COLO668 (cell line): ENCODE results near the gene MALL.
"Not testable (repeated sequence)": the region's sequence is repeated elsewhere in the genome, so short reads cannot be mapped to it uniquely, and the experiment has no call there.

Experiments
- DNase-seq: peaks from one replicate; lab custom pipeline; 2025; ENCODE audit not compliant: unreplicated experiment; lab: John Stamatoyannopoulos, UW

Gene MALL

DNA sequence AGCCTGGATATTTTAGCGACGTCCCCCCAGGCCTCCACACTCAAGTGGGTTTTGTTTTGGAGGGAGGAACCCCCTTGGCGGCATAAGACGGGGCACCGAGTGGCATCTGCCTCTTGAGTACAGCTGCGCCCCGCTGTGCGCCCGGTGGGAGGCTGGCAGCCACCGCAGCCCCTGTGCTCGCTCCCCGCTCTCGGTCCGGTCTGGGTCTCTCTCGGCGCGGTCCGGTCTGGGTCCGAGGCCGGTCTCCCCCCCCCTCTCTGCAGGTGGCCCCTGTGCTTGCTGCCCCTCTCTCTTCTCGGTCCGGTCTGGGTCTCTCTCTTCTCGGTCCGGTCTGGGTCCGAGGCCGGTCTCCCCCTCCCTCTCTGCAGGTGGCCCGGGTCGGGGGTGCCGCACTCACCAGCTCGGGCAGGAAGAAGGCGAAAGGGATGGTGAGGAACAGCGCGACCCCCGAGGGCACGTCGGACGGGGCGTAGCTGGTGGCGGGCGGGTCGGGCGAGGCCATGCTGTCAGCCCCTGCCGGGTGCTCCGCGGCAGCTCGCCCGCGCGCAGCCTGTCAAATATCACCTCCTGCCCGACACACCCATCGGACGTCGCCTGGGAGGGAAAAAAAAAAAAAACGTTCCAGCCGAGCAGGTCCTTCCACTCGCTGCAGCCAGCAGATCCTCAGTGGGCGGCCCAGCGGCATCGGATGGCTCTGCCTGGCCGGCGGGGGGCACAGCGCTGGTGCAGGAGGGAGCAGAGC, at the start of gene MALL:
Gene MALL, minus strand, starts transcription at position 532 of the 742 bp plus-strand sequence. Its CDS starts 30 bp downstream, at position 502.
- peak; percentile 70 for DNase-seq

DNA sequence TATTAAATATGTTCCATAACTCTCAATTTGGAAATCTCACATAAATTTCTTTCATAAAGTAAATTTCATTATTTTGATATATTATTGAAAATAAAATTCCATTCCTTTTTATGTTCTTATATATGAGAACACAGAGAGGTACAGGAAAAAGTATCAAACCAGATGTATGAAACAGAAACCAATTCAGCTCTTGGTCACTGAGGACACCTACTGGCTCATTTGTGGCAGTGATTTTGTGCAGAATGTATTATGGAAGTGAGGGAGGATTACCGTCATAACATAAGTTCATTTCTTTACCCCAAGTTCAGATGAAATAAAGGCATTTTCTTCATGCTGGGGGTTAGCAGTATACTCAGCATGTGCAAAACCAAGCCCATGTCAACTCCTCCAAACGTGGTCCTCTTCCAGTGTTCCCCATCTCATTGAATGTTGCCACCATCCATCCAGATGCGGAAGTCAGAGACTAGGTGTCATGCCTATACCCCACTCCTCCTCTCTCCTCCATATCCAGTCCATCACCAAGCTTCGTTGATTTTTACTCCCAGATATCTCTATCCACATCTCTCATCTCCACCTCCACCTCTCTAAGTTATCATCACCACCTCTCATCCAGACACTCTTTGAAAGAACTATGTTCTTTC, 41.7 kb upstream of the MALL start:
- DNase-seq: peak; percentile 36

DNA sequence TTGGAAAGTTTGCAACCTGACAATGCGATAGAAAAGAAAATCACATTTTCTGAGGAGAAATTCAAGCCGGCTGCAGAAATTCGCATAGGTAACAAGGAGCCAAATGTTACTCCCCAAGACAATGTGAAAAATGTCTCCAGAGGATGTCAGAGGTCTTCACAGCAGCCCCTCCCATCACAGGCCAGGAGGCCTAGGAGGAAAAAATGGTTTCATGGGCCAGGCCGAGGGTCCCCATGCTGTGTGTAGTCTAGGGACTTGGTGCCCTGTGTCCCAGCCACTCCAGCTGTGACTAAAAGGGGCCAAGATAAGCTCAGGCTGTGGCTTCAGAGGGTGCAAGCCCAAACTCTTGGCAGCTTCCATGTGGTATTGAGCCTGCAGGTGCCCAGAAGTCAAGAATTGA, 39.2 kb upstream of the MALL start:
- DNase-seq: not testable (repeated sequence)

DNA sequence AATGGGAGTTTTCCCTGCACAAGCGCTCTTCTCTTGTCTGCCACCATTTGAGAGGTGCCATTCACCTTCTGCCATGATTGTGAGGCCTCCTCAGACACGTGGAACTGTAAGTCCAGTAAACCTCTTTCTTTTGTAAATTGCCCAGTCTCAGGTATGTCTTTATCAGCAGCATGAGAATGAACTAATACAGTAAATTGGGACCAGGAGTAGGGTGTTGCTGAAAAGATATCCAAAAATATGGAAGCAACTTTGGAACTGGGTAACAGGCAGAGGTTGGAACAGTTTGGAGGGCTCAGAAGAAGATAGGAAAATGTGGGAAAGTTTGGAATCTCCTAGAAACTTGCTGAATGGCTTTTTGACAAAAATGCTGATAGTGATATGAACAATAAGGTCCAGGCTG, 38.6 kb upstream of the MALL start:
- not testable (repeated sequence) for DNase-seq

DNA sequence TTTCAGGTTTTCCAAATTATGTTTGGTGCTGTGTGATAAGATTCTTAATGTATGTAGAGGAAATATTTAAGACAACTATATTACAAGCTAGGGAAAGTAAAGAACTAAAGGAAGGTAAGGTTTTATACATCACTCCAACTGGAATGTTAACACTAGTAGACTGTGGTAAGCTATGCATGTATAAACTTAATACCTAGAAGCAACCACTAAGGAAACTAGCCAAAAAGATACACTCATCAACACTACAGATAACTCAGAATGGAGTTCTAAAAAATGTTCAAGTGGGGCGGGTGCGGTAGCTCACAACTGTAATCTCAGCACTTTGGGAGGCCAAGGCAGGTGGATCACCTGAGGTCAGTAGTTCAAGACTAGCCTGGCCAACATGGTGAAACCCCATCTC, 37.8 kb upstream of the MALL start:
- DNase-seq: no peak

DNA sequence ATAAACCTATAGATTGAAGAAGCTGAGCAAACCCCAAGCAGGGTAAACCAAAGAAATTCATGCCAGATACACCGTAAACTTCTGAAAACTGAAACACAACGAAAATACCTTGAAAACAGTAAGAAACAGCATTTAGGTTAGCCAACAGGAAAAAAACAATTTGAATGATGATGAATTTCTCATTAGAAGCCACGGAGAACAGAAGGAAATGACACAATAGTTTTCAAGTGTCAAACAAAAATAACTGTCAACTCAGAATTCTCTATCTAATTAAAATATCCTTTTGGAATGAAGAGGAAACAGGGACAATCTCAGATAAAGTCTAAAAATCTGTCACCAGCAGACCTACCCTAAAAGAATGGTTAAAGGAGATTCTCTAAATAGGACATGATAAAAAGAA, 37.3 kb upstream of the MALL start:
- DNase-seq: no peak

DNA sequence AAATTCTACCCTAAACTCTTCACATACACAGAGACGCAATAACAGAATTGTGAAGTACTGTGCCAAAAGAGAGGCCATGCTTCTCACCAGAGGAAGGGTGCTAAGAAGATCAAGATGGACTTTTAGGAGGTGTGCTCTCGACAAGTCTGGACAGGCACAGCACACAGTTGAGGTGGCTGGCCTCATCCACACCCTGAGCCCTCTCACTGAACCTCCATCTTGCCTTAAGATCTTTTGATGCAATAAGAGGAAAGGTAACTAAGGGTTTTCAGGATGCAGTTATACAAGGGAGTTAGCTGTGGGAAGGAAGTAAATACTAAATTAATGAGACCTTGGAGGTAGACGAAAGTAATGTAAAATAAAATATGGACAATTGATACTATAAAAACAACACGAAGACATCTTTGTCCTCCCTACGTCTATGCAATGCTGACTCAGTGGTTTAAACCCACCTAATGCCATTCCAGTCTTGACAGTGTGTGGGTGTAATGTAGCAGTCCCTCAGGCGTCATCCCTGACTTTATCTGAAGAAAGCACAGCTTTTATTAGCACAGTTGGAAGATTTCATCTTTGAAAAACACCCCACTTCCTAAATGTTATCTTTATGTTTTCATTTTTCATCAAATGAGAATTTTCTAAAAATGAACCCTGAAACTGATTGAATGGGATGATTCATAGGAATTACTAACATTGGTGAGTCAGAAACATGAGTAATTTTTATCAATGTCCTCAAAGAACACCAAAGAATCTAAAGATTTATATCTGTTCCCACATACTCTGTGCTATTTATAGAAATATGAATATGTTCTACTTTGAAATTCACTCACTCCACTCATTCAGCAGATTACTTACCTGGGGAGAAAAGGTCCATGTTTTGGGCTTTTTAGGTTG, 34.0 kb upstream of the MALL start:
- DNase-seq: no peak

DNA sequence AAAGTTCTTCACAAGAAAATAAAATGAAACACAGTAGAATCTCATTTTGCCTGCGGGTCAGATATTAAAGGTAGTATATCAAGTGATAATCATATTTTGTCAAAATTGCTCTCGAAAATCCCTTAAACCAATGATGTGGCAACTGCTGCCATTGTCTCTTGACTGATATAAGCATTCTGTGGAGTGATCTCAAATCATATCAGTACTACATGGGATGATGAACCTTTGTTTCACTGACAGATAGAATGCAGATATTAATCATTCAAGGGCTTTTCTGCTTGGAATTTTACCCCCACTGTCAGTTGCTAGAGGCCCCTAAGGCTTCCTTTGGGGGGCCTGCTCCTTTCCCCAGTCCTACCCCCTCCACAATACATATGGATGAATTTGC, 31.3 kb upstream of the MALL start:
- no peak for DNase-seq

DNA sequence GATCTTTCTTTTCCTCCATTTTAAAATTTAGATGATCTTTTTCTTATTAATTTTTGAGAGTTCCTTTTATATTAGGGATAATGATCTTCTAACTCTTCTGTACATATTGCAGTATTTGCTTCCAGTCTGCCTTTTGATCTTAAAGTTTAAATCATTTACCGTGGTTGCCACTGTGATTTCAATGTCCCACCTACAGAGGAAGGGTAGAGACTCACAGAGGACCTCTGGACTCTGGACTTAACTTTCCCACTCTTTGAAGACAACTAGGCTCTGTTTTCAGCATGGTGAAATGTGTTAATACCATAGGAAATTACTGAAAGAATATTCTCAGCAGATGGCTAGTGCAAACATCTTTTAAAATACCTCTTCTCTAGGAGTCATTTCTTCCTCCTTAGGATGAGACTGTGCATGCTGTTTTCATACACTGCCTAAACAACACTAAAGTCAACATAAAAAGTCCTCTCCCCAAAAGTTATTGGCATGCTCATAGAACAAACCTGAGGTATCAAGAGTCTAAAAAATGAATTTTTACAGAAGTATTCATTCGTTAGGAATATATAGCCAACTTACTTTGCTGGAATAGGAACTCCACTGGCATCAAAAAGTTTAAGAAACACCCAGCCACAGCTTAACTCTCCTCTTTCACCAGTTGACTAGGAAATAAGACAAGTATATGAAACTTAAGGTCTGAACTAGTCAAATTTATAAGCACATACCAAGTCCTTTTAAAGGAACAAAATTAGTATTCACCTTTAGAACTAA, 30.7 kb upstream of the MALL start:
- DNase-seq: no peak

DNA sequence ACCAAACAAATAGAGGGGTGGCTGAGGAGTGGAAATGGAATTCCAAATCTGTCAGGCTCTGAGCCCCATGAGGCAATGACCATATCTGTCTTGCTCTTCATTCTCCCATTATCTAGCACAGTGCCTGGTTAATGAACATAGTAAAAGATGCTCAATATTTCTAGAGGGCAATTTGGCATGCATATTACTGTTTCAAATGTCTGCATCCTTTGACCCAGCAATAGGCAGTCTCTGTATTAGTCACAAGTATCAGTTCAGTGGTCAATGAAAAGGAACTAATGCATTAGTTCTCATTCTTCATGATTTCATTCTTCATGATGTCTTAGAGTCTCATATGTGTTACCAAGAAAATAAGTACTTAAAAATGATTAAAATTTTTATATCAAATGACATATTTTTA, 28.4 kb upstream of the MALL start:
- DNase-seq: no peak

DNA sequence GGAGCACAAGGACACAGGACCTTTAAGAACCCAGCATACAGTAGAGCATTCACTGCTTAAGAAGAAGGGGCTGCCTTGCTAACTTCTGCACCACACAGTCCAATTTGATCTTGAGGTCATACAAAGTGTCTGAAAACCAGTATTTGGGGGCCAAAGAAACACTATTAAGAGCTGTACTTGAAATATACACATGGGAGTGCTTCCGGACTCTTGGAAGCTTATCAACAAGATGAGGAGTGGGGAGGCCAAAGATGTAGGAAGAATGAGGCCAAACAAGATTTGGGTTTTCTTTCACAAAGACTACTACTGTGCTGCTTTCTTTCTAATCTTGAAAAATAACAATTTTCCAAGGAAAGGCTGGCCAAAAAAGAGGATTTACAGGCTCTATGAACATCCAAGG, 24.8 kb upstream of the MALL start:
- DNase-seq: no peak

DNA sequence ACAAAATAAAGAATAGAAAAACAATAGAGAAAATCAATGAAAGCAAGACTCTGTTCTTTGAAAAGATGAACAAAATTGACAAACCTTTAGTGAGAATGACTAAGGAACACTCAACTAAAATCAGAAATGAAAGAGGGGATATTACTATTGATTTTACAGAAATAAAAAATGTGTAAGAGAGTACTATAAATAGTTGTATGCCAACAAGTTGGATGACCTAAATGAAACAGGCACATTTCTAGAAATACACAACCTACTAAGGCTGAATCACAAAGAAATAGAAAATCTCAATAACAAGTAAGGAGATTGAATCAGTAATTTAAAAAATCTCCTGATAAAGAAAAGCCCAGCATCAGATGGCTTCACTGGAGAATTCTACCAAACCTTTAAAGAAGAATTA, 18.4 kb upstream of the MALL start:
- no peak for DNase-seq

DNA sequence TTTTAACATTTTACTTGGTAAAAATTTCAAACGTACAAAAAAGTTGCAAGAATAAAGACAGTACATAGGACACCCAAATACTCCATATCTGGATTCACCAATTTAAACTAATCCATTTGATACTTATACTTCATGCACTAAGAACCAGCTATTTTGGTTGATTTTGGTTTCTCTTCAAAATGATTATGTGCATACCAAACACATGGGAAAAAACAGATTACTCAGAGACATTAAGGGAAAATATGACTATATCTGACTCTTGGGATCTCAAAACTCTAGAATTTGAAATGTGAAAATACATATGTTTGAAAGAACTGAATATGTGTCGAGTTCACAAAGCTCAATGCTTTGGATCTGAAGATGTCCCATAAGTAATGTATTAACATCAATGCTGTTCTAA, 15.5 kb upstream of the MALL start:
- DNase-seq: no peak

DNA sequence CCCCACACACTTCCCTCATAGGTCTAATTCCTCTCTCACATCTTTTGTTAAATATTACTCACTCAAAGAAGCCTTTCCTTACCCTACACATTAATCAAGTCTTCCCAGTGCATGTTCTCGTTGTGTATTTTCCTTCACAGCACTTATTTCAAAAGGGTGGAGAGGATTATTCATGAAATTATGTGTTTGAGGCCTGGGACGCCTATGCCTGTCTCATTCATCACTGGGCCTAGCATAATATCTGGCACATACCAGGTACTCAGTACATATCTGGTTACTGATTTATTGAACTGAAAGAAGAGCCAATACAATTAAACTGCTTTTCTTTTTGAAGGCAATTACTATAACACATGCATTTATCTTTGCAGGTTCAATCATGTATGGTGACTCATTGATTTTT, 15.1 kb upstream of the MALL start:
- no peak for DNase-seq

DNA sequence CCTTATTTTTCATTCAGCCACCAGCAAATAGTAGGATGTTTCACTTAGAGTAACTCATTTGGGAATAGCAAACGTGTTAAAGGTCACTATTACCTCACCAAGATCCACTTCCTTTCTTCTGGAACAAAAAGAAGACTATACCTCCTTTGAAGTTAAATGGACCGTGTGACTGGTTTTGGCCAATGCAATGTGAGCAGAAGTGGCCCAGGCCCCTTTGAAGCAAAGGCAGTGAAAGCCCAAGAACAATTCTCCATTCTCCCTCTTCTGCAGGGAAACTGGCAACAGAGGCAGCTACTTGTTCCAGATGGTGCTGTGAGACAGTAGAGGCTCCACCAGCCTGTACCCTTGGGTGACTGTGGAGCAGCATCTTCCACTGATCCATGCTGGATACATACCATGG, 11.3 kb upstream of the MALL start:
- DNase-seq: no peak

DNA sequence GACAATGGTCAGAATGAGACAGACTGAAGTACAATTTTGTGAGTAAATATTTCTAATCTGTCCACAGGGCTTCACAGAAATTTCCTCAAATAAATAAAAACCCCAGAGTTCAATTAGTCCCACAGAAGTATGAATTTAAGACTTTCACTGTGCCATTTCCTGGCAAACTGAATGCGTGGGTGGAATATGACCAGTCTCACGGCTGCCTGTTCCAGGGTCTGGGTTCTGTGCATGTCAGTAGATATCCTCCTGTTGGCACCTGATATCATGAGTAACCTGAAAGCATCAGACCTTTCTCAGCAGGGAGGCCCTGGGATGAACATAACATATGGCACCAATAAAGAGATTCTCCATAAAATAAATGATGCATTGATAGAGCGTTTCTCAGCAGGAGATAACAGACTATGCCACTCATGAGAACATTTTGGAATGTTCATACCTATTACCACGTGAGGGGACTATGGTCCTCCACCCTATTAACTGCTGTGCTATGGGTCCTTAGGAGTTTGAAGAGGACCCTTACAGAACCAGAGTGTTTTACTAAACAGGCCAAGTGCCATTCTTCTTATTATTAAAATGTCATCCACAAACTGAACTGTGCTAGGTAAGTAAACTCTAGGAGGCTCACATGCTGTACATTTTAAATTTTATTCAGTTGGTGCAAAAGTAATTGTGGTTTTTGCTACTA, 10.6 kb upstream of the MALL start:
- DNase-seq: no peak

DNA sequence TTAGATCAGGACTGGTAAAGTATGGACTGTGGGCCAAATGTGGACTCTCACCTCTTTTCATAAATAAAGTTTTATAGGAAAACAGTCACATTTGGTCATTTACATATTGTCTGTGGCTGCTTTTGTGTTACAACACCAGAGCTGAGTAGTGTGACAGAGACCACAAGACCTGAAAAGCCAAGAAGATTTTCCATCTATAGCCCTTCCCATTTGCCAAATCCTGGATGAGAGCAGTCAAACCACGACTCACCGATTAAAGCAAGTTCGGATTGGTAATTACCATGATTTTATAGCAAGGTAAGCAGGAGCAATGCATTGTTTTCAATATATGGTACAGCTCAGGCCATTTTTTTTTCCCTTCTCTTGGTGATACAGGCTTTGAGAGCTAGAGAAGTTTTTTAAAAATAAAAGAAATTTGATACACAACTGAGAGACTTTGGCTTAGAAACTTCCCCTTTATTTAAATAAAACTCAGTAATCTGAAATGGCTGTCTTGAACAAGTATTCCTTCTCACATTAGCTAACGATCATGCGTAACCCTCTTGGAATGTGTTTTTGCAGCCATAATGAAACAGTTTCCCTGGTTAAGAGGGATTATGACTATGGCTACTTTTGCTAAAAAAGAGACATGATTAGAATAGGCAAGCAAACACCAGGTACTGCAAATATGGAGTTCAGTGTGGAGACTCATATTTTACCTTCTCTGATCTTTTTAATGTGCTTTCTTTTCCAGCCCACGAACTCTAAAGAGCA, 9.5 kb upstream of the MALL start:
- no peak for DNase-seq

DNA sequence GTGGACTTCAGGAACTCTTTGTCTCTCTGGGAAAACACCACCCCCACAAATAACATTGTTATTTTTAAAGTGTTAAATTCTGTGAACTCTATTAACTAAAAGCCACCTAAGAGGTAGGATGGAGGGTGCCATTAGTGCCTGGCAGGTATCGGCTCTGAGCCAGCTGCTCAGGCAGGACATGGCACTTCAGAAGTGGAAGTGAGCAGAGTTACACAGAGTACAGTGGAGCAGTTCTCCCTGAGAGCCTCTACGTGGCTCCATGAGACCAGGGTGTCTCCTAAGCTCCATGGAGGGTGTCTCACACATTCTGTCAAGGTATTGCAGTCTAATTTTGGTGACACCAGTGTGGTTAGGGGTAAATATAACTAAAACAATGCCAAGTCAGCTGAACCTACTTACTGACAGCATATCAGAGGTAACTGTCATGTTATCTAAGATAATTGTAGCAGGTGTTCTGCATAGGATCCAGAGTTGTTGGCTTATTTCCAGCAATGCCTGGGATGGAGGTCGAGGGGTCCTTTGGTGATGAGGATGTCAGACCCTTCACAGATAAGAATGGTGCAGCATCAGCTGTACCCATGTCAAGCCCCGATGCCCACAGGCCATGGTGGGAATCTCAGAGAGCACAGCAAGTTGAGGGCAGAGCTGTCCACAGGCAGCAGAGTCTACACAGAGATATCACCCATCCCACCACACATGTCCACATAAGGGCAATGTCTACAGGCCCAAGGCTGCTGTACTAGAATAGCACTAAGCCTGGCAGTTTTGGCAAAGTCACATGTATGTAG, 8.6 kb upstream of the MALL start:
- DNase-seq: no peak

DNA sequence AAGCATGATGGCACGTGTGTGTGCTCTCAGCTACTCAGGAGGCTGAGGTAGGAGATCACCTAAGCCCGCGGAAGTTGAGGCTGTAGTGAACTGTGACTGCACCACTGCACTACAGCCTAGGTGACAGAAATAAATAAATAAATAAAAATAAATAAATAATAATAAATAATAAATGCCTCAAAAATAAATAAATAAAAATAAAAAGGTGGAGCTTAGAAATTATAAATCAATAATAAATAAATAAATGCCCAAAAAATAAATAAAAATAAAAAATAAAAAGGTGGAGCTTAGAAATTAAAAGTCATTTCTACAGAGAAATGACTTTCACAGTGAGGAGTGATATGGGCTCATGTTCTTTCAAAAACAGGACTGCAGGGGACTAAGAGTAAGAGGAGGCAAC, 6.0 kb upstream of the MALL start:
- no peak for DNase-seq
